Omental fat pad (tissue), 4 donors: ENCODE results near the gene MYO16. TPM values are rescaled to one million over a fixed set of nuclear protein-coding genes. Genes with fewer than 3 reads are reported as not detected.

Experiments used
- ATAC-seq: fragments of 150-250 bp; one replicate; pipeline ENCODE4 v1.9.1; 2016; ENCODE audit warnings: mild to moderate bottlenecking, moderate library complexity; ENCODE audit not compliant: low FRiP score
- DNase-seq: peaks from one replicate; pipeline ENCODE4 v3.0.0-alpha.2; 2019; ENCODE audit warnings: low spot score
- total RNA-seq, 4 donors: library from RNA; depleted of rRNA; stranded (reverse); fragments of >200 nt; gene quantifications; one replicate each; pipeline ENCODE4 v1.1.0, GENCODE V29; 2016
- TF ChIP-seq, protein P1 (sequence below), 3 donors: fragments of 450-650 bp; IDR thresholded peaks; one replicate each; pipeline ENCODE4 v1.5.1; 2016 to 2017; ENCODE audit warnings: antibody characterized with exemption in 3 of 3, mild to moderate bottlenecking in 3 of 3, moderate library complexity in 2 of 3

MYO16 gene
- total RNA-seq, 4 donors from 2014 or later, result 0.48 to 1.9 (median 0.93) TPM; not detected in 1

DNA sequence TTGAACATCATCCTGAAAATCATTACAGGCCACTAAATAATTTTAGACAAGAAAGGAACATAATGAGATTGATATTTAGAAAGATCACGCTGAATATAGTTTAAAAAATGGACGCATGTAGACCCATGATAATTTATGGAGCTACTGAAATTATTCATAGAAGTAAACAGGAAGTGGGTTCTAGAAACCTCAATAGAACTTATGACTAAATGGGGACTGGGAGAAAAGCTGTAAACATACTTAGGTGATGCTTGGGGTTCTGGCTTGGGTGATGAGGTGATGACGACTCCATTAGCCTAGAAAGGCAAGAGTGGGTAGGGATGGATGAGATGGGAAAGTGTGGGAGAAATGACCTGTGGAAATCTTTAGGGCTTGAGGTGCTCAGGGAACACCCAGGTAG lies 484.0 kb downstream of the MYO16 start:
- no peak for DNase-seq
- TF ChIP-seq, protein P1, sequence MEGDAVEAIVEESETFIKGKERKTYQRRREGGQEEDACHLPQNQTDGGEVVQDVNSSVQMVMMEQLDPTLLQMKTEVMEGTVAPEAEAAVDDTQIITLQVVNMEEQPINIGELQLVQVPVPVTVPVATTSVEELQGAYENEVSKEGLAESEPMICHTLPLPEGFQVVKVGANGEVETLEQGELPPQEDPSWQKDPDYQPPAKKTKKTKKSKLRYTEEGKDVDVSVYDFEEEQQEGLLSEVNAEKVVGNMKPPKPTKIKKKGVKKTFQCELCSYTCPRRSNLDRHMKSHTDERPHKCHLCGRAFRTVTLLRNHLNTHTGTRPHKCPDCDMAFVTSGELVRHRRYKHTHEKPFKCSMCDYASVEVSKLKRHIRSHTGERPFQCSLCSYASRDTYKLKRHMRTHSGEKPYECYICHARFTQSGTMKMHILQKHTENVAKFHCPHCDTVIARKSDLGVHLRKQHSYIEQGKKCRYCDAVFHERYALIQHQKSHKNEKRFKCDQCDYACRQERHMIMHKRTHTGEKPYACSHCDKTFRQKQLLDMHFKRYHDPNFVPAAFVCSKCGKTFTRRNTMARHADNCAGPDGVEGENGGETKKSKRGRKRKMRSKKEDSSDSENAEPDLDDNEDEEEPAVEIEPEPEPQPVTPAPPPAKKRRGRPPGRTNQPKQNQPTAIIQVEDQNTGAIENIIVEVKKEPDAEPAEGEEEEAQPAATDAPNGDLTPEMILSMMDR (IDR thresholded peaks at IDR 0.05), result no peak
- no peak for ATAC-seq

DNA sequence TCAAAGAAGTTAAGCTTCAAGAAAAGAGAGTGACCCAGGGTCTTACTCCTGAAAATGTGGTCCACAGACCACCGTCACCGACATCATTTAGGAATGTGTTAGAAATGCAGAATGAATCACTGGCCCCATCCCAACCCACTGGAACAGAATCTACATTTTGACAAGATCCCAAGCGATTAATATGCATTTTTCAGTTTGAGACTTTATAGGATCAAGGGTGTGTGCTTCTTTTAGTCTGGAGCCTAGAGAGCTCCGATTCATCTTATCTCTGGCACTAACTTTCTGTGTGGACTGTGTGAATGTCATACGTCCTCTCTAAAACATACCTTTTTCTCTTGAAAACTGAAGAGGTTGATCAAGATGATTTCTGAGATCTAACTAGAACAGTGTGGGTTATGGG lies 484.8 kb downstream of the MYO16 start:
- DNase-seq (no peak), ATAC-seq (no peak)
- TF ChIP-seq, protein P1 (IDR thresholded peaks at IDR 0.05), result no peak

- TF ChIP-seq, protein P1 (IDR thresholded peaks at IDR 0.05), result no peak
- DNase-seq (no peak), ATAC-seq (no peak)
These were observed 485.6 kb downstream of the MYO16 start for GRCh38 chr13:109114991-109115390.

DNA sequence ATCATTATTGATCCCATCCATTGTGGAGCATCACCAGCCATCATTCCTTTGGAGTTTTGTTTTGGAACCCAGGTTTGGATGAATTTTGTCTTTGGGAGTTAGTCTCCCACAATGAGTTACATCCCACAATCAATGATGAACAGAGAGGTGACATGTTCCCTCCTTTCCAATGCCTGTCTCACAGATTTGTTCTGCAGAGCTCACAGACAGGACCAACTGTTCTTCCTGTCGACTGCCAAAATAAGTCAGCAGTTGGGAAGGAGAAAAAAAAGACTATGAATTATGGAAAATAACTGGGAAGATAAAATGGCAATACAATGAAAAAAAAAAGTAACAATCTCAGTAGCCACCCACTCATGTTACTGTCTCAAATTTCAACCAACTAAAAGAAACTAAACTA lies 489.1 kb downstream of the MYO16 start:
- DNase-seq (no peak), ATAC-seq (no peak)
- TF ChIP-seq, protein P1 (IDR thresholded peaks at IDR 0.05), result no peak

DNA sequence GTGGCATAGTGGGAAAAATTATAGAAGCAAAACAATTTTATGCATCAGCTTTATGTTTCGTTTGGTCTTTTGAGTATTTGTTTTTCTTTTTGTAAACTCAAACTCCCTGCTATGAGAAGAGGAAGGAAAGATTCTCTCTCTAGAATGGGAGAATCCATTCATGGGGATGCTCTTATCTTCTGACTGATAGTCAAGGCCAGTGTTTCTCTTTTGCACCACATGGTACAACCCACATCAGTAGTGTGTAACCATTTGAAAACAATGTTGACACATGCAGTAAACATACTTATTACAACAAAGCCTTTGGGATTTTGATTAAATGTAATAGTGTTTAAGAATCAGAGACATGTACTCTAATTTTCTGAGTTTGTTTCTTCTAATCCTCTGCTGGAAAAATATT lies 490.5 kb downstream of the MYO16 start:
- DNase-seq (no peak), ATAC-seq (no peak)
- TF ChIP-seq, protein P1 (IDR thresholded peaks at IDR 0.05), result no peak

- TF ChIP-seq, protein P1 (IDR thresholded peaks at IDR 0.05), result no peak
- ATAC-seq (no peak), DNase-seq (no peak)
These were observed 492.4 kb downstream of the MYO16 start for GRCh38 chr13:109121826-109122225.

DNA sequence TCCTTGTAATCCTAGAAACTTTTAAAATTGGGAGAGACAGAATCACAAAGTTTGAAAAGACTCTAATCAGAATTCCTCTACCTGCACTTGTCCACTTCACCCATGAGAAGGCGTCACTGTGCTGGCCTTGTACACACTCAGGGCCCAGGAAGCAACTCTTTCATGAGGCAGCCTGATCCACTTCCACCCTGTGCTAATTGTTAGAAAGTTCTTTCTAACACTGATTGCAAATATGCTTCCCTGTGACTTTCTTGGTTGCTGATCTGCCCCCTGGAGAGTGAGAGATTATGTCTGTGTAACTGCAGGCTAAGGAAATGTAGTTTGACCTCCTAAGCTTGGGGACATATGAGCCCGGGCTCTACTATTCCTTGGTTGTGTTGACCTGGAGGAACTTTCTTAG lies 494.6 kb downstream of the MYO16 start:
- ATAC-seq, result no peak
- TF ChIP-seq, protein P1 (IDR thresholded peaks at IDR 0.05), result no peak

More for the DNA sequence above, 494.6 kb downstream of the MYO16 start:
- no peak for DNase-seq
